Measurements from ENCODE around the gene CDH13. TPM values are rescaled to one million over a fixed set of nuclear protein-coding genes. Genes with fewer than 3 reads are reported as not detected.

The CDH13 gene
- total and polyA plus RNA-seq, 2 donors (not counting 1 experiment from before 2014, with no cell fraction given): 27.6 to 96.7 TPM

GRCh38 chr16:83720213-83720612, 1093.4 kb downstream of the CDH13 start:
- Histone ChIP-seq H3K9me3 (ENCODE audit: control insufficient read depth, insufficient read depth, low read depth, low read length) (no peaks in the 10 kb centered on the region), H3K27me3 (ENCODE audit: control insufficient read depth, insufficient read depth, low read length) (no peaks in the 10 kb centered on the region), H3K9ac (ENCODE audit: insufficient read depth, low read length) (no peak overlapping the region), H3K4me3 (replicated peaks in 1 of 4; ENCODE audit: control extremely low read depth in 1 of 4, insufficient read depth in 1 of 4, low read depth in 3 of 4, low read length in 4 of 4) (no peak overlapping the region), H3K4me1 (ENCODE audit: control insufficient read depth, extremely low read depth, insufficient read depth, low read length) (no peaks in the 10 kb centered on the region), H3K27ac (ENCODE audit: insufficient read depth, low read length) (no peak overlapping the region), H4K20me1 (ENCODE audit: control insufficient read depth, extremely low read depth, insufficient read depth, low read length) (no peaks in the 10 kb centered on the region), H3K36me3 (ENCODE audit: control insufficient read depth, insufficient read depth, low read length) (no peaks in the 10 kb centered on the region), H3K4me2 (ENCODE audit: extremely low read depth, insufficient read depth, low read length) (no peak overlapping the region), H2AFZ (ENCODE audit: low read length) (no peak overlapping the region), H3K79me2 (ENCODE audit: control insufficient read depth, insufficient read depth, low read length) (no peaks in the 10 kb centered on the region)
- TF ChIP-seq, protein P1, sequence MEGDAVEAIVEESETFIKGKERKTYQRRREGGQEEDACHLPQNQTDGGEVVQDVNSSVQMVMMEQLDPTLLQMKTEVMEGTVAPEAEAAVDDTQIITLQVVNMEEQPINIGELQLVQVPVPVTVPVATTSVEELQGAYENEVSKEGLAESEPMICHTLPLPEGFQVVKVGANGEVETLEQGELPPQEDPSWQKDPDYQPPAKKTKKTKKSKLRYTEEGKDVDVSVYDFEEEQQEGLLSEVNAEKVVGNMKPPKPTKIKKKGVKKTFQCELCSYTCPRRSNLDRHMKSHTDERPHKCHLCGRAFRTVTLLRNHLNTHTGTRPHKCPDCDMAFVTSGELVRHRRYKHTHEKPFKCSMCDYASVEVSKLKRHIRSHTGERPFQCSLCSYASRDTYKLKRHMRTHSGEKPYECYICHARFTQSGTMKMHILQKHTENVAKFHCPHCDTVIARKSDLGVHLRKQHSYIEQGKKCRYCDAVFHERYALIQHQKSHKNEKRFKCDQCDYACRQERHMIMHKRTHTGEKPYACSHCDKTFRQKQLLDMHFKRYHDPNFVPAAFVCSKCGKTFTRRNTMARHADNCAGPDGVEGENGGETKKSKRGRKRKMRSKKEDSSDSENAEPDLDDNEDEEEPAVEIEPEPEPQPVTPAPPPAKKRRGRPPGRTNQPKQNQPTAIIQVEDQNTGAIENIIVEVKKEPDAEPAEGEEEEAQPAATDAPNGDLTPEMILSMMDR (conservative IDR thresholded peaks at IDR 0.05 in 1 of 2, IDR thresholded peaks at IDR 0.05 in 1 of 2; ENCODE audit: low read depth in 1 of 2, low read length in 2 of 2): no peak
- no peak for TF ChIP-seq EZH2 (IDR thresholded peaks at IDR 0.05; ENCODE audit: low read length, missing control alignments)
- DNase-seq (ENCODE audit: low read depth in 2 of 2): no peak

DNA sequence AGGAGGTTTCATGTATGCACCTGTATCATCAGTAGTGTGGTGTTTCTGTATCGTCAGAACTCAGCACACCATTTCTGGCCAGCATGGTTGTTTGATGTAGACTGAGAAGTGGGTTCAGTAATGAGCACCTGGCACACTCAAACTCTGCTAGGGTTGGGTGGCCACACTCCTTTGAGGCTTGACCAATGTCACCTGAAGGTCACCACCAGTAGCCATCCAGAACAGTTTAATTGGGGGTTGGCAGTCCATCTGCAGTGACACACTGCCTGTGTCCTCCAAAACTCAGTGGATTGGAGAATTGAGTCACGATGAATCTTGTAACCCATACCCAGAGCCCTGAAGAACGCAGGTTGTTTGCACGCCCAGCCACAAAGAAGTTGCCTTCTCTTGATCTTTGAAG, 1094.2 kb downstream of the CDH13 start:
- Histone ChIP-seq H3K4me2 (ENCODE audit: extremely low read depth, insufficient read depth, low read length) (no peak overlapping the region), H3K79me2 (ENCODE audit: control insufficient read depth, insufficient read depth, low read length) (no peaks in the 10 kb centered on the region), H3K4me1 (ENCODE audit: control insufficient read depth, extremely low read depth, insufficient read depth, low read length) (no peaks in the 10 kb centered on the region), H3K27ac (ENCODE audit: insufficient read depth, low read length) (no peak overlapping the region), H2AFZ (ENCODE audit: low read length) (no peak overlapping the region), H3K27me3 (ENCODE audit: control insufficient read depth, insufficient read depth, low read length) (no peaks in the 10 kb centered on the region), H3K4me3 (replicated peaks in 1 of 4; ENCODE audit: control extremely low read depth in 1 of 4, insufficient read depth in 1 of 4, low read depth in 3 of 4, low read length in 4 of 4) (no peak overlapping the region), H3K9me3 (ENCODE audit: control insufficient read depth, insufficient read depth, low read depth, low read length) (no peaks in the 10 kb centered on the region), H4K20me1 (ENCODE audit: control insufficient read depth, extremely low read depth, insufficient read depth, low read length) (no peaks in the 10 kb centered on the region), H3K36me3 (ENCODE audit: control insufficient read depth, insufficient read depth, low read length) (no peaks in the 10 kb centered on the region), H3K9ac (ENCODE audit: insufficient read depth, low read length) (no peak overlapping the region)
- DNase-seq (ENCODE audit: low read depth in 2 of 2): no peak
- no peak for TF ChIP-seq EZH2 (IDR thresholded peaks at IDR 0.05; ENCODE audit: low read length, missing control alignments)
- TF ChIP-seq, protein P1 (conservative IDR thresholded peaks at IDR 0.05 in 1 of 2, IDR thresholded peaks at IDR 0.05 in 1 of 2; ENCODE audit: low read depth in 1 of 2, low read length in 2 of 2): no peak

GRCh38 chr16:83721676-83722075, 1094.9 kb downstream of the CDH13 start:
- Histone ChIP-seq H3K4me1 (ENCODE audit: control insufficient read depth, extremely low read depth, insufficient read depth, low read length) (no peaks in the 10 kb centered on the region), H3K27me3 (ENCODE audit: control insufficient read depth, insufficient read depth, low read length) (no peaks in the 10 kb centered on the region), H3K4me3 (replicated peaks in 1 of 4; ENCODE audit: control extremely low read depth in 1 of 4, insufficient read depth in 1 of 4, low read depth in 3 of 4, low read length in 4 of 4) (no peak overlapping the region), H3K9me3 (ENCODE audit: control insufficient read depth, insufficient read depth, low read depth, low read length) (no peaks in the 10 kb centered on the region), H3K36me3 (ENCODE audit: control insufficient read depth, insufficient read depth, low read length) (no peaks in the 10 kb centered on the region), H3K27ac (ENCODE audit: insufficient read depth, low read length) (no peak overlapping the region), H2AFZ (ENCODE audit: low read length) (no peak overlapping the region), H4K20me1 (ENCODE audit: control insufficient read depth, extremely low read depth, insufficient read depth, low read length) (no peaks in the 10 kb centered on the region), H3K9ac (ENCODE audit: insufficient read depth, low read length) (no peak overlapping the region), H3K4me2 (ENCODE audit: extremely low read depth, insufficient read depth, low read length) (no peak overlapping the region), H3K79me2 (ENCODE audit: control insufficient read depth, insufficient read depth, low read length) (no peaks in the 10 kb centered on the region)
- TF ChIP-seq, protein P1 (conservative IDR thresholded peaks at IDR 0.05 in 1 of 2, IDR thresholded peaks at IDR 0.05 in 1 of 2; ENCODE audit: low read depth in 1 of 2, low read length in 2 of 2): no peak
- no peak for TF ChIP-seq EZH2 (IDR thresholded peaks at IDR 0.05; ENCODE audit: low read length, missing control alignments)
- DNase-seq (ENCODE audit: low read depth in 2 of 2): no peak

All from fibroblast of lung (primary cell).